ENCODE measurements around the gene FANCD2OS.

- no peak for TF ChIP-seq CTCF (IDR thresholded peaks at IDR 0.05)
- TF ChIP-seq POLR2A (IDR thresholded peaks at IDR 0.05): no peak
Measured at GRCh38 chr3:10106919-10107318, 1.1 kb downstream of the FANCD2OS start.

Data from thyroid gland (tissue), 4 donors.